Hematopoietic multipotent progenitor cell (in vitro differentiated cells): ENCODE data around the gene ETFDH. TPM values are rescaled to one million over a fixed set of nuclear protein-coding genes. Genes with fewer than 3 reads are reported as not detected.
"Not testable (repeated sequence)": the region's sequence is repeated elsewhere in the genome, so short reads cannot be mapped to it uniquely, and the experiment has no call there.

ENCODE experiments used
- DNase-seq, 3 donors: peaks; one replicate each; pipeline ENCODE4 v3.0.0-alpha.2; 2011 to 2015; ENCODE audit warnings: low read depth in 2 of 3, low spot score in 2 of 3
- small RNA-seq: library from RNA; depleted of rRNA; stranded (forward); fragments of <200 nt; gene quantifications from one replicate; pipeline ENCODE3, GENCODE V24; 2012
- total RNA-seq: library from RNA; depleted of rRNA; stranded (reverse); fragments of >200 nt; gene quantifications from one replicate; pipeline ENCODE4 v1.2.3, GENCODE V29; 2012

The ETFDH gene
- total RNA-seq, 1 donor, result 17.2 TPM

- no peak for DNase-seq
Measured at GRCh38 chr4:158750379-158750778, 78.3 kb downstream of the ETFDH start.

DNA sequence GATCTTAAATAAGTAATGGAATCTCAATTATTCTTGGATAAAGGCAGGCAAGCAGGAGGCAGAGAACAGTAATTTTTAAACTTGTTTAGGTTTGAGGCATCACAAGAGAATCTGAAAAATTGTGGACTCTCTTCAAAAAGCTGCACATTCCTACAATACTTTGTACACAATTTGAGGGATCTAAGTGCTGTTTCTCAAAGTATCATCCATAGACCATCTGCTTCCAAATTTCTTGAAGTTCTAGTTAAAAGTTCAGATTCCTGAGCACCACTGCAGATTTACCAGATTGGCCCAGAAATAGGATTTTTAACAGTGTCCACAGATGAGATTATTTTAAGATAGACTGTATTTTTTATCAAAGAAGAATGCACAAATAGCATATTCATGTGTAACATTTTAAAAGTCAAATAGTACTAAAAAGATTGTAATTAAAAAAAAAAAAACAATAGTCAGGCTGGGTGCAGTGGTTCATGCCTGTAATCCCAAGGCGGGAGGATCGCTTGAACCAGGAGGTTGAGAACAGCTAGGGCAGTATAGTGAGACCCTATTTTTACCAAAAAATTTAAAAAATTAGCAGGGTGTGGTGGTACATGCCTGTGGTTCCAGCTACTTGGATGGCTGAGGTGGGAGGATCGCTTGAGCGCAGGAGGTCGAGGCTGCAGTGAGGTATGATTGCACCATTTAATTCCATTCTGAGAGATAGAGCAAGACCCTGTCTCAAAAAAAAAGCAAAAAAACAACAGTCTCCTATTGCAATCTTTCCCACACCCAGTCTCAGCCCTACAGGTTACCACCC, 82.5 kb downstream of the ETFDH start:
- no peak for DNase-seq

DNA sequence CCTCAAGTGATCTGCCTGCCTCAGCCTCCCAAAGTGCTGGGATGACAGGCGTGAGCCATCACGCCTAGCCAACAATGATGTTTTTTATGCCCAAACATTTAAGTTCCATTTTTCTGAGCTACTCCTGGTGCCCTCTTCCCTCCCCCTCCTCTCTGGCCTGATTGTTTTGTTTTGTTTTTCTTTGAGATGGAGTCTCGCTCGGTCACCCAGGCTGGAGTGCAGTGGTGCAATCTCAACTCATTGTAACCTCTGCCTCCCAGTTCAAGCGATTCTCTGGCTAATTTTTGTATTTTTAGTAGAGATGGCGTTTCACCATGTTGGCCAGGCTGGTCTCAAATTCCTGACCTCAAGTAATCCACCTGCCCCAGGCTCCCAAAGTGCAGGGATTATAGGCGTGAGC, 83.7 kb downstream of the ETFDH start:
- DNase-seq, result not testable (repeated sequence)

DNA sequence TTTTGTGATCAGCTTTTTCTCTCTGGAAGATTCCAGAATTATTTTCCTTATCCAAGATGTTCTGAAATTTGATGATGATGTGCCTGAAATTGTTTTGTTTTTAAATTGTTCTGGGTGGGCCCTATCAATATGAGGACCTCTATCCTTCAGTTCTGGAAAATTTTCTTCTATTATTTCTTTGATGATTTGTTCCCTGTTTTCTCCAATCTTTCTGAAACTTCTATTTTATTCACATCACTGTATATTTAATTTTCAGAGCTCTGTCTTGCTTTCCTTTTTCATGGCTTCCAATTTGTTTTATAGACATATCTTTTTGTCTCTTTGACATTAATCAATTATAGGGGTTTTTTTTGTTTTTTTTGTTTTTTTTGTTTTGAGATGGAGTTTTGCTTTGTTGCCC, 84.5 kb downstream of the ETFDH start:
- no peak for DNase-seq

GRCh38 chr4:158758142-158758541, 86.0 kb downstream of the ETFDH start:
- no peak for DNase-seq

GRCh38 chr4:158758703-158759102, 86.6 kb downstream of the ETFDH start:
- DNase-seq, result no peak

Small RNAs within 50 kb of the gene (small RNA-seq; reads per million reads assigned to genes)
- 0.61 reads per million for gene RF00012

Other genes with a start within 250 kb of the ETFDH start
- 0.27 TPM for gene RXFP1, start 150.4 kb upstream of the ETFDH start, total RNA-seq
- gene C4orf46, start 409 bp upstream of the ETFDH start, total RNA-seq, result 7.8 TPM
- gene PPID, start 51.1 kb downstream of the ETFDH start, total RNA-seq, result 9.2 TPM
- 9.4 TPM for gene FNIP2, start 96.7 kb downstream of the ETFDH start, total RNA-seq